ENCODE data around the gene LCA5. TPM values are rescaled to one million over a fixed set of nuclear protein-coding genes. Genes with fewer than 3 reads are reported as not detected.

The LCA5 gene
- total and polyA plus RNA-seq, 2 donors (not counting 1 experiment from before 2014, with no cell fraction given) = 0.12 to 0.91 TPM

- Histone ChIP-seq H3K79me2 (ENCODE audit: control insufficient read depth, insufficient read depth, low read length) (no peaks in the 10 kb centered on the region), H2AFZ (ENCODE audit: insufficient read depth, low read depth, low read length, poor library complexity, severe bottlenecking) (no peak overlapping the region), H3K9ac (ENCODE audit: low read length) (no peak overlapping the region), H3K36me3 (replicated peaks in 1 of 2; ENCODE audit: control extremely low read depth in 1 of 2, control insufficient read depth in 1 of 2, extremely low read depth in 1 of 2, insufficient read depth in 2 of 2, low read length in 1 of 2) (no peaks in the 10 kb centered on the region), H3K9me3 (ENCODE audit: control extremely low read depth in 1 of 3, control insufficient read depth in 2 of 3, insufficient read depth in 1 of 3, low read length in 2 of 3) (peaks cover 0 to 4% (median 2%) of the 10 kb centered on the region in 3 donors), H3K27me3 (replicated peaks in 1 of 4; ENCODE audit: control extremely low read depth in 1 of 4, control insufficient read depth in 3 of 4, insufficient read depth in 4 of 4, low read length in 3 of 4) (no peaks in the 10 kb centered on the region), H3K4me2 (replicated peaks; ENCODE audit: low read depth, low read length, poor library complexity, severe bottlenecking) (no peak overlapping the region), H4K20me1 (ENCODE audit: control insufficient read depth, insufficient read depth, low read length, poor library complexity, severe bottlenecking) (no peaks in the 10 kb centered on the region), H3K4me1 (ENCODE audit: control insufficient read depth in 2 of 2, insufficient read depth in 2 of 2, low read length in 2 of 2) (no peaks in the 10 kb centered on the region), H3K4me3 (ENCODE audit: control extremely low read depth in 1 of 5, extremely low read depth in 1 of 5, insufficient read depth in 1 of 5, low read depth in 2 of 5, low read length in 4 of 5) (no peak overlapping the region), H3K27ac (ENCODE audit: low read length in 2 of 2) (no peak overlapping the region)
- DNase-seq (no peak), ATAC-seq (ENCODE audit: low read depth) (no peak)
- no peak overlapping the region for H3K4me3 Mint-ChIP-seq
- H3K9me3 Mint-ChIP-seq (ENCODE audit: insufficient read depth) = peaks cover 4% of the 10 kb centered on the region
- TF ChIP-seq EZH2 (IDR thresholded peaks at IDR 0.05; ENCODE audit: borderline replicate concordance, insufficient read depth, low read depth, low read length, poor library complexity, severe bottlenecking) (no peak), CTCF (IDR thresholded peaks at IDR 0.05) (no peak)
- POLR2A ChIA-PET = no interaction called here
- intact Hi-C loops (cut with micrococcal nuclease) = no loop called here
- no peaks in the 10 kb centered on the region for H3K27me3 Mint-ChIP-seq
- no peak overlapping the region for H3K27ac Mint-ChIP-seq
- H3K4me1 Mint-ChIP-seq = no peaks in the 10 kb centered on the region
- WGBS (ENCODE audit: insufficient coverage) = no CpG with 5 or more reads among the region's 2 CpGs
- CTCF ChIA-PET = no interaction called here
These were observed 99.2 kb downstream of the LCA5 start for GRCh38 chr6:79438030-79438429.

- no peak overlapping the region for H2AFZ ChIP-seq (ENCODE audit: insufficient read depth, low read depth, low read length, poor library complexity, severe bottlenecking)
- H4K20me1 ChIP-seq (ENCODE audit: control insufficient read depth, insufficient read depth, low read length, poor library complexity, severe bottlenecking) = no peaks in the 10 kb centered on the region
- CTCF ChIA-PET = no interaction called here
- Mint-ChIP-seq H3K4me1 (no peaks in the 10 kb centered on the region), H3K4me3 (no peak overlapping the region), H3K27me3 (no peaks in the 10 kb centered on the region), H3K9me3 (ENCODE audit: insufficient read depth) (no peaks in the 10 kb centered on the region), H3K27ac (no peak overlapping the region)
- no peak overlapping the region for H3K4me3 ChIP-seq (ENCODE audit: control extremely low read depth in 1 of 5, extremely low read depth in 1 of 5, insufficient read depth in 1 of 5, low read depth in 2 of 5, low read length in 4 of 5)
- no CpG with 5 or more reads among the region's 2 CpGs for WGBS (ENCODE audit: insufficient coverage)
- intact Hi-C loops (cut with micrococcal nuclease) = no loop called here
- peaks cover 0 to under 1% (median 0%) of the 10 kb centered on the region in 3 donors for H3K9me3 ChIP-seq (ENCODE audit: control extremely low read depth in 1 of 3, control insufficient read depth in 2 of 3, insufficient read depth in 1 of 3, low read length in 2 of 3)
- no peak overlapping the region for H3K9ac ChIP-seq (ENCODE audit: low read length)
- H3K4me1 ChIP-seq (ENCODE audit: control insufficient read depth in 2 of 2, insufficient read depth in 2 of 2, low read length in 2 of 2) = no peaks in the 10 kb centered on the region
- H3K36me3 ChIP-seq (replicated peaks in 1 of 2; ENCODE audit: control extremely low read depth in 1 of 2, control insufficient read depth in 1 of 2, extremely low read depth in 1 of 2, insufficient read depth in 2 of 2, low read length in 1 of 2) = no peaks in the 10 kb centered on the region
- no peak overlapping the region for H3K27ac ChIP-seq (ENCODE audit: low read length in 2 of 2)
- H3K4me2 ChIP-seq (replicated peaks; ENCODE audit: low read depth, low read length, poor library complexity, severe bottlenecking) = no peak overlapping the region
- no peak for DNase-seq
- TF ChIP-seq CTCF (IDR thresholded peaks at IDR 0.05) (no peak), EZH2 (IDR thresholded peaks at IDR 0.05; ENCODE audit: borderline replicate concordance, insufficient read depth, low read depth, low read length, poor library complexity, severe bottlenecking) (no peak)
- no peaks in the 10 kb centered on the region for H3K27me3 ChIP-seq (replicated peaks in 1 of 4; ENCODE audit: control extremely low read depth in 1 of 4, control insufficient read depth in 3 of 4, insufficient read depth in 4 of 4, low read length in 3 of 4)
- POLR2A ChIA-PET = no interaction called here
- H3K79me2 ChIP-seq (ENCODE audit: control insufficient read depth, insufficient read depth, low read length) = no peaks in the 10 kb centered on the region
- no peak for ATAC-seq (ENCODE audit: low read depth)
These were observed 101.0 kb downstream of the LCA5 start for GRCh38 chr6:79436241-79436640.

Data from B cell (primary cell).